GM21723 (cell line): ENCODE measurements around the gene CDC14C.
"Not testable (repeated sequence)": the region's sequence is repeated elsewhere in the genome, so short reads cannot be mapped to it uniquely, and the experiment has no call there.

Source experiments
- ATAC-seq: cut with Tn5 transposase; IDR thresholded peaks from one replicate; pipeline ENCODE4 v1.9.1; 2021; ENCODE audit warnings: mild to moderate bottlenecking, moderate library complexity; ENCODE audit not compliant: unreplicated experiment

CDC14C gene

DNA sequence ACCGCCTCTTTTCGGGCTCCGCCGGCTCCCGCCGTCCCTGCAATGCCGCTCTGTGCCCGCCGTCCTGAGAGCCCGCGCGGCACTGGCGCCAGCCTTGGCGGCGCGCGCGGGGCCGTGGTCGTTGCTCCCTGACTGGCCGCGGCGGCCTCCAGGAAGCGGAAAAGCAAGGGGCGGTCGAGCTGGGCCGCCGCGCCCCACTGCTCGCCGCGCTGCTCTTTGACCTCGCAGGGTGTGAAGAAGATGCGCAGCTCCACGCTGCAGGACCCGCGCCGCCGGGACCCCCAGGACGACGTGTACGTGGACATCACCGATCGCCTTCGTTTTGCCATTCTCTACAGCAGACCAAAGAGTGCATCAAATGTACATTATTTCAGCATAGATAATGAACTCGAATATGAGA lies at the start of gene CDC14C:
Gene CDC14C (plus strand): TSS at position 115 of the 400 bp plus-strand sequence. CDS start 126 bp downstream, at position 241.
- ATAC-seq: no peak

DNA sequence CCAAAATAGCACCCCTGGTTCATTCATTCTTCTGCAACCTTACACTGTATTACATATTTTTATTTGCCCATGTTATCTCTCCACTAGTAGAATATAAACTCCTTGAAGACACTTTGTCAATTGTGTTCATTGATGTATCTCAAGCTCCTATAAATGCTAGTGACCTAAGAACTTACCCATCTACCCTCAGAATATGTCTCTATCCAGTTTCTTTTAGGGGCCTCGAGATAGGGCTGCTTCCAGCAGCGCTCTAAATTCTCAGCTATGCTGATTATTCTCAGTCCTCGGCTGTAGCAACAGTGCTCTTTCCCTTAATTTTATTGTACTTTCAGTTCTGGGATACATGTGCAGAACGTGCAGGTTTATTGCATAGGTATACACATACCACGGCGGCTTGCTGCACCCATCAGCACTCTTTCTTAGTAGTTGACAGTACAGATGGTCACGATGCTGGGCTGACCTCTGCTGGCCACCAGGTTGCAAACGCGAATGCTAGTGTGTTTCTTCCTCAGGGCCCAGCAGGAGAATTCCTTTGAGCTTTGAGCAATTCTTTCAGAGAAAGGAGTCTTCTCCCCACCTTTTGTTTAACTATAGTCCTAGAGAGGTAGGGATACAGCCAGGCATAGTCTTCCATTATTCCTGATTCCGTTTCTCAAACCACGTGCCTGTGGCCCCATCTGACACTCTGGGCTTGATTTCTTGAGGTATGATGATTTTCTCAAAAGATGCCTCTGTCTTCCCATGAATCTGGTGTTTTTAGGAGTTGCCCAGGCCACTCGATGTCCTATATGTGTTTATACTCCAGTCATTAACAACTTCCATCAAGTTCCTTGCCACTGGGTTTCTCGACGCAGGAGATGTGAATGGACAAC lies 49.1 kb upstream of the CDC14C start:
- ATAC-seq: no peak

DNA sequence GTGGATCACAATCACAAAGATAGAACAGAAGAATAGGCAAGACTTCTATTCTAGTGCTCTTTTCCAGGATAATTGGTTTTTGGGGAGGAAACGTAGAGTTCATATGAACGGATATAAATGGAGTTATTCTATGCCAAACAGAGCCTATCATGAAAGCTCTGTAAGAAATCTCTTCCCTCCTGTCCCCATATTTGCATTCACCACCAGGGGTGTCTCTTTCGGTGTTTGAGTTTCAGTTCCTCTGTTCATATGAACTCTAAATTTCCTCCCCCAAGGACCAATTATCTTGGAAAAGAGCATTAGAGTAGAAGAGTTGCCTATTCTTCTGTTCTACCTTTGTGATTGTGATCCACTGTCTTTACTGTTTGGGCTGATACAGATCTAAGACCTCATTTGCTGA lies 48.3 kb upstream of the CDC14C start:
- ATAC-seq: no peak

DNA sequence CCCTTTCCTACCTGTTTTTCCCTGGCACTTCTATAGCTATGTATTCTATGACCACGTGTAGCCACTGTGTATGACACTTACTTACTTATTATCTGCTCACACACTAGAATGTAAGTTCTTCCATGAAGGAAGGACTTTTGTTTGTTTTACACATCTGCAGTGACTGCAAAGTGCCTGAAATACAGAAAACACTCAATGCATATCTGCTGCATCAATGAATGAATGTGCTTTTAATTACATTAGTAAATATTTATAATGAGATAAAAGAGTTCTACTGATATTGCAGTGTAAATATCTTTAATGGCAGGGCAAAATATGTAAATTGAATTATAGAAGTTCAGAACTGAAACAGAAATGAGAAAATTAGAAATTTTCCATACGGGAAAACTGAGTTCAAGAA lies 43.5 kb upstream of the CDC14C start:
- ATAC-seq: no peak

DNA sequence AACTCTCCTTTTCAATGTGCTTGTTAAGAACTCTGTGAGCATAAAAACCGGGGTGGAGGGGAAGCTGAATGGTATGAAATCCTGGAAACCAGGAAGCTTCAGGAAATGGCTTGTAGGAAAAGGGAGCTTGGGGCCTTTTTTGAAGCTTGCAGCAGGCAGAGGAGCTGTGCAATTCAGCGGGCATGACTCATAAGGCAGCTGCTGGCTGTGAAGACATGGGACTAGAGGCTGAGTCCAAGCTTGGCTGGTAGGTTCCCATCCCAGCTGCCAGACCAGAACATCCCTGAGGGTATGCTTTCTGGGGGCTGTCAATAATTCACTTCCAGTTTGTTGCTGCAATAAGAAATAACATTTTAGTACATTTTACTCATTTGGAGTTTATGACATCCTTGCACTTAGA lies 36.8 kb upstream of the CDC14C start:
- no peak for ATAC-seq

DNA sequence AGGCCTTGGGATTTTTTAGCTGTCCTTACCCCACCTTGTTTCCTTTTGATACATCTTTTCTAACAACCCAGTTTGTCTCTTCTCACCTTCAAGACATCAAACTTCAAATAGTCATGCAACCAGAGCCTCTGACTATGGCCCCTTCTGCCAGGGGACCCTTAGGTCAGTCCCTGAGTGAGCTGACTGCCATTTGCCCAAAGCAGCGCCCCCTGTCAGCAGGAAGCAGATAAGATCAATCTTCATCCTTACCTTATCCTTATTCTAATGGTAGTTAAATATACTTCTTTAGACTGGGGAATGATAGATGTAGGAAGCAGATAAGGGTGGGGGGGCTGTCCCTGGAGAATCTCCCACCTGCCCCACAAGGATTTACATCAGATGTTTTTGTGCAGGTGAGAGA lies 29.8 kb upstream of the CDC14C start:
- ATAC-seq: no peak

DNA sequence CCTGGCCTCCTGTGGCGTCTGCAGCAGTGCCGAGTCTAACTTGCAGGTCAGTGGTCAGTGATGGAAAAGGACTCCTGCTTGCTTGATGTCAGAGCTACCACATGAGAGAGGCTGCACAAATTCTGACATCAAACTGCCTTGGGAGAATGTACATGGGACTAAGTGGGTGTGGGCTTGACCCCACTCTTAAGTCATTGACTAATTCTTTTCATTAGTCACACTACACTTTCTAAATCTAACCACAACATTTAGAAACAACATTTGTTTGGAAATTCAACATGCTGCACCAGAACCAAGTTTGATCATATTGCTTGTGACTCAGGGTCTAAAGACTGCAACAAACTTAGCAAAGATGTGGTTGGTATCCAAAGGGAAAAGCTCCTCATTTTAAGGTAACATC lies 24.4 kb upstream of the CDC14C start:
- ATAC-seq: no peak

DNA sequence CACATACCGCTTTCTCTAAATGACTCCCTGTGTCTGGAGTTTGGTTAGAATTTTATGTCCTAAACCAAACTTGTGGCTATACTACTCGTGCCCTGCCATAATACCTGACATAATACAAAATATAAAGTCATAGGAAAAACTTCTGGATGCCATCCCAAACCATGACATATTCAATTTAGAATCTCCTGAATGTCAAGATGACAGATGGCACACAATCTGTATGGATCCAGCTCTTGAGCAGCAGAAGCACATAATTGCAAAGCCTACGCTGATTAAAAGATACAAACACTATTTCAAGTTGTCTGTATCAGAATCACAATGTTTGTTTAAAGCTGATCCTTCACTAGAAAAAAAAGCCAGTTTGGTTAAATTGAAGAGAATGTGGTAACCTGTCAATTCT lies 22.4 kb upstream of the CDC14C start:
- ATAC-seq: no peak

DNA sequence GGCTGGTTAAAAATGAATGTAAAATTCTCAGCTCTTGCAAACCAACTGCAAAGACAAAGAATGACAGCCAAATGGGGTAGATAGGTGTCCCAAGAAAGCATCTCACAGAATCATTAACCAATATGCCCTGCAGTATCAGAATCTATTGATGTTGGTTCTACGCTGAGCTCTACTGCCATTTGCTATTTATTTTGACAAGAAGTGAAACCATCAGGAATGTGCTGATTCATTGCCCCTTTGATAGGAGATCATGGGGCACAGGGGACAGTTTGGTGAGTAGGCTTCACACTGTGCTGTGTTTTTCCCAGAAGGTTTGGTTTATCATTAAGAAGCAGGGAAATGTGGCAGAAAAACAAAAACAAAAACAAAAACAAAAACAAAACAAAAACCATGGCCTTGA lies 19.4 kb upstream of the CDC14C start:
- no peak for ATAC-seq

DNA sequence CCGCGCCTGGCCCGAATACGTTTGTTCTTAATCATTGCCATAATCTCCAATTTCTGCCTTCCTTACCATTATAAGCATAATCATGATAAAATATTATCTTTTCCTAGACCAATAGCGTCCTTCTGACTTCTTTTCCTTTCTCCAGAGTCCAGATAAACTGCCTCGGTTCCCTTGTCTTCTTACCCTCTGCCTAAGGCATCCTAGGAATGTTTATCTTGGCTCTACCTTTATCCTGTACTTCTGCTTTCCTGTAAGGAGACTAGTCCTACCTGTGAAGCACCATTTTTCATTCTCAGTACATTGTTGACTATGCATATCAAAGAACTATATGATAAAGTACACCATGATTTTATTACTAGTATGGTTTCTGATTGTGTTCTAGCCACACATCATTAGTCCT lies 18.7 kb upstream of the CDC14C start:
- ATAC-seq: not testable (repeated sequence)

DNA sequence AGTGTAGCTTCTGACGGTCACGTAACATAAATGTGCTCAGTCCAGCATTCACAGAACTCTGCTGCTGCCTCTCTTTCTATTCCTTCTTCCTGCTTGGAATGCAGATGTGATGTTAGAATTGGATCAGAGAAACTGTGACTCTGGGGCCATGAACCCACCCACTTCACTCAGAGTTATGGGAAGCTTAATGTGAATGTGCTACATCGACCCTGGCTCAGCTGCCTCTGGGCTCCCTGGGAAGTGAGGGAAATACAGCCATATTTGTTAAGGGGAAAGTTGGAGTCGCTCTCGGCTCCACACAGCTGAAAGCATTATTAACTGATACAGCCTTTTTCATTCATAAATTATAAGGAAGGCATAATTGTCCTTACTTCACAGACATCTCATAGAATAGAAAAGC lies 14.5 kb upstream of the CDC14C start:
- ATAC-seq: not testable (repeated sequence)

DNA sequence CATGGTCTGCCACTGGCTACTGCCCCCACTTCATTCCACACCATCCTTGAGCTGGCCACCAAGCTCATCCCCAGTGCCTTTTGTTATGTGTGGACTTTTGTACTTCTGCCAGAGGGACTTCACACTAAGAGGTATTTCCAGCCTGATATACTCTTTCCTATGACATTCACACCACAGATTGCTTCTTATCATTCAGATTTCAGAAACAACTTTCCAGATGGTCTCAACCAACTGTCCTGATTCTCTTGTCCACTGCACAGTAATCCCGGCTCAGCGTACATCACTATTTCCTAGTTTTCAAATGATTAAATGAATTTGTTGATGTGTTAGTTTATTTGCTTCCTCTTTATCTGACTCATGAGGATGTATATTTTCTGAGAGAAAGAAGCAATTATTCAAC lies 7.1 kb downstream of the CDC14C start:
- ATAC-seq: no peak

DNA sequence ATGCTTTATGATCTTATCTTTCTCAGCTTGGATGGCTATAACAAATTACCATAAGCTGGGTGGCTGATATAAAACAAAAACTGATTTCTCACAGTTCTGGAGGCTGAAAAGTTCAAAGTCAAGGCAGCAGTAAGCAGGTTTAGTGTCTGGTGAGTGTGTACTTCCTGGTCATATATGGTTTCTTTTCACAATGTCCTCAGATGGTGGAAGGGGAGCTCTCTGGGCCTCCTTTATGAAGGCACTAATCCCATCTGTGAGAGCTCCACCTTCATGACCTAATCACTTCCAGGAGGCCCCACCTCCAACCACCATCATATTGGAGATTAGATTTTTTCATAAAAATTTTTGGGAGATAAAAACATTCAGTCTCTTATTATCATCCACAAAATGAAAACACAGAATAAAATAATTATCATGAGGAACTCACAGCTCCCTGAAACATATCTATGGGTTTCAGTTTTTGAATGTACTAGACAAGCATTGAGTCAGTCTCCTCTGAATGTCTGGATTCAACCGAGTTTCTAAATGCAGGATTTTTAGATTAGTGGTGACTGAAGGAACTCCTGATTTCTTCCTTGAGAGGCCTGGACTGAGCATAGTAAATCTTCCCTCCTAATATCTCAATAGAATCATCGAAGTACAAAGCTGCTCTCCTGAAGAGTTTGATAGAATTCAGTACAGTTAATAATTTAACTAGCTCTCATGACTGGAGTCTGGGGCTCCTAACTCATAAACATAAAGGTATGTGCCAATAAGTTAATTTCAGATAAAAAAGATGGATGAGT lies 8.0 kb downstream of the CDC14C start:
- ATAC-seq: no peak

DNA sequence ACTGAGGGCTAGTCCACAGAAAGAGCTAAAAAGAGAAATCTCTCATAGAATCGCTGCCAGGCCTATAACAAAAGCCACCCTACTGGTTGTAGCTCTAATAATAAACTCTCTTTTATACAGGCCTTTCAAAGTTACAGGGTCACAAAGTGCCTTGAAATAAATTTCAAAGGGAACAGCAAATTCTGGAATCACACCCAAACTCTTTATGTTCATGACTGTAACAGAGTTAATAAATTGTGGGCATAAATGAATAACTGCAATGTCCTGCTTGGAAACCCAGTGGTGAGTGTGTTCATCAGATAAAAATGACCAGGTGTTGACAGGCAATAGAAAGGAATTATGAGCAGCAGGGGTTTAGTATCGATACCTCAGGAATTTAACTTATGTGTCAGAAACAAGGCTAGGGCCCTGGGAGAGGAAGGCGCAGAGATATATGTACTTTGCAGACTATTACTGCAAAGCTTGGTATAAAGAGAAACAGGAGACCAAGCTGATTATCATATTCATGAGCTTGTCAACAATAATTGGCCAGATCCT lies 9.3 kb downstream of the CDC14C start:
- no peak for ATAC-seq

DNA sequence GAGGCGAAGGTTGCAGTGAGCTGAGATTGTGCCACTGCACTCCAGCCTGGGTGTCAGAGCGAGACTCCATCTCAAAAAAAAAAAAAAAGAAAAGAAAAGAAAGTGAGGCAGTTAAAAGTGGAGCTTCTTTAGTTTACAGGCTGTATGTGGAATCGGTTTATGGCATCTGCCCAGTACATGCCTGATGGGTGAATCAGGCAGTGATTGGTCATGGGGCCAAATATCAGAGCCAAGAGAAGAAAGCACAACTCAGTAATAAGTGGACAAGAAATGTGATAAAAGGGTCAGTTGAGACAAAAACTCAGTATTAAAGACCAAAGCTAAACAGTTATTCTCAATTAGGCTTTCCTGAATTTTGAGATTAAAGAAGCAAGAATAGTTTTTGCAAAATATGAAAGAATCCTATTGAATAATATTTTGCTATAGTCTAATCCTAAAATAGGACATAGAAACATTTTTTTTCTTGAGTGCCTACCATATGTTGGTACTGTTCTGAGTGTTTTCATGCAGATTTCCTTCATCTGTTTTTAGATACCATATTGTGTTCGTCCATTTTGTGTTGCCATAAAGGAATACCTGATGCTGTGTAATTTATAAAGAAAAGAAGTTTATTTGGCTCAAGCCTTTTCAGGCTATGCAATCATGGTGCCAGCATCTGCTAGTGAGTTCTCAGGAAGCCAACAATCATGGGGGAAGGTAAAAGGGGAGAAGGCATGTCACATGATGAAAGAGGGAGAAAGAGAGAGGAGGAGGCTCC lies 14.4 kb downstream of the CDC14C start:
- no peak for ATAC-seq

DNA sequence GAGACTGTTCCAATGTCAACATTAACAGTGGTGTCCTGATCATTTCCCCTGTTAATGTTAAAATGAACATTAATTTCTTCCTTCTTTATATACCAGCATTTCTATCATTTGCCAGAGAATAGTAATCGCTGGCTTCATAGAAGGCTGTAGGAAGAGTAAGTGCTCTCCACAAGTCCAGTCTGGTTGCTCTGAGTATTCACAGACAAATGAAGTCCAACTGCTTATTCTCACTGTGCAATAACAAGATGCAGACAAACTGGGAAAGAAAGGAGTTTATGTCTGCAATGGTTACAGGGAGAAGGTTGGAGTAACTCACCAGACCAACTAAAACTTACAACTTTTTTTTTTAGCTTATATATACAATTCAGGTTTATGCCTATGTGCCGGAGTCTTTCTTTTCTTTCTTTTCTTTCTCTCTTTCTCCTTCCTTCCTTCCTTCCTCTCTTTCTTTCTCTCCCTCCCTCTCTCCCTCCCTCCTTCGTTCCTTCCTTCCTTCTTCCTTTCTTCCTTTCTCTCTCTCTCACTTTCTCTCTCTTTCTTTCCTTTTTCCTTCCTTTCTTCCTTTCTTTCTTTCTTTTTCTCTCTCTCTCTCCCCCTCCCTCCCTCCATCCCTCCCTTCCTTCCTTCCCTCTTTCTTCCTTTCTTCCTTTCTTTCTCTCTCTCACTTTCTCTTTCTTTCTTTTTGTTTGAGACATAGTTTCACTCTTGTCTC lies 19.1 kb downstream of the CDC14C start:
- no peak for ATAC-seq

DNA sequence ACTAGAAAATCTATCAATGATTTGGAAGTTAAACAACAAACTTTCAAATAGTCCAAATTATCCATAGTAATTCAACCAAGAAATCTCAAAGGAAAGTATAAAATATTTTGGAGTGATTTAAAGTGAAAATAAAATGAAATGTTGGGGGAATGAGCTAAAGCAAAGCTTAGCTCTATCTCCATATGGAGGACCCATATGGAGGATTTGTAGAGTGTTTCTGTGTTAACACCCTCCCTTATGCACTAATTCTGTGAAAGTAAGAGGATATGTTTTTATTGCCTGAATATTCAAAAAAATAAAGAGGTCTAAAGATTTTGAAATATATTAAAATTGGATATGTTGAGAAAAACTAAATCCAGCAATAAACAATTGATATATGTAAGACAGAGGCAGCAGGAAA lies 31.6 kb downstream of the CDC14C start:
- no peak for ATAC-seq

DNA sequence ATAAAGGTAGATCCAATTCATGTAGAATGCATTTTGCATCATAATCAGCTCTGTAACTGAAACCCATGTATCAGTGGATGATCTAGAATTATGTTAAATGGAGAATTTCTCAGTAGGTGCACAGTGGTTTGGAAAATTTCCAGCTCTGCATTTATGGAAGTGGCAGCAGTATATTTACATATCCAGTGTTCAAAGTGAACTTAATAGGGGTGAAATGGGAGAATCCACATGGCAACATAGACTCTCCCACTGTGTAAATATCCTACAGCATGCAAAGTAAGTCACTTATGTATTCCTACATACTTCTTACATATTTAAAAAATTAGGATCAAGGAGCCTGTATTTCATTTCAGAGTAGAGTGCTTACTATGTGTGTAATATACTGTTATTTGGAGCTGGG lies 35.3 kb downstream of the CDC14C start:
- no peak for ATAC-seq

DNA sequence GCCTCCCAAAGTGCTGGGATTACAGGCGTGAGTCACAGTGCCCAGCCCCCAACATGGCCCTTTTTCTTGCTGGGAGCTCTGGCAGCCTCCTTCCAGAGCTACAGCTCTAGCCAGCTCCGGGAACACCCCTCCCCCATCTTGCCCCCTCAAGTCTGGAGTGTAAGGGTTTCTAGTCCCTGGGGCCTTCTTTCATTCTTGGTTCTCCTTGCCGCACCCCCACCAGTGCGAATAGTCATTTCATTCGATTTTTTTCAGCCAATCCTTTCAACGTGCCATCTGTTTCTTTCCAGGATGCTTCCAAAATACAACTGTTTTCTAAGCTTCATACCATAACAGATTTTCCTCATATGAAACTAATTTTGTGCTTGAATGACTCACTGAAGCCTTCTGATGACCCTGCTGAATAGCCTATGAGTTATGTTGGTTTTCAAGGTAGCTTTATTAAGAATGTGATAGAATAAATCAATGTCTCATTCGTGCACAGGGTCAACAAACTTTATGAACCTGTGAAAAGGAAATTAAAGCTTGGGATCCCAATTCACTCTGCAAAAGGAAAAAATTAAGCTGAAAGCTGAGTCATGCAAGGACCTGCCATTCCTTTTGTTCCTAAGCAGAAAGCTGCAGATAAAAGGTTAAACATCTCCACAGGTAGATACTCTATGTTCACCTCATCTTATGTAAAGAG lies 38.6 kb downstream of the CDC14C start:
- no peak for ATAC-seq

DNA sequence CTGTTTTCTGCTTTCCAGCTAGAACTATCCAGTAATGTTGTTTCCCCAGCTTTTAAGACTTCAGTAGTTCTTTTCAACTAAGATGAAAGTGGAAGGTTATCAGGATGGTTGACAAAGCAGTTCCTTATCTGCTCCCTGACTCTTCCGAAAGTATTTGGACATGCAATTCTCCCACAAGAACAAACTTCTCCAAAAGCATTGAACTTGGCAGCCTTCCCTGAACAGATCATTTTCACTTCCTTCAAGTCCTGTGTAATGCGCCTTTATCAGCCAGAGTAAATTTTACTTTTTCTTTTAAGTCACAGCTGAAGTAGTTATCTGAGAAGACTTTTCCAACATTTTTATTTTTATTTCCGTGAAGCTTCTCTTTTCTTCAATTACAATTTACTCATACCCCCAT lies 39.7 kb downstream of the CDC14C start:
- ATAC-seq: no peak
